Stimulated activated CD8-positive, alpha-beta memory T cell treated with anti-CD3 and anti-CD28 coated beads, Interleukin-15, amount 100 ng/mL, for 4 hours (primary cell): ENCODE measurements around the gene MBNL1.

ENCODE experiments used
- DNase-seq, 2 donors: peaks; one replicate each; pipeline ENCODE4 v3.0.0-alpha.2; 2020; ENCODE audit warnings: low read depth in 2 of 2

The MBNL1 gene

GRCh38 chr3:152276681-152277080 is 8.0 kb downstream of the MBNL1 start:
- no peak for DNase-seq

- DNase-seq: no peak
Measured at GRCh38 chr3:152277198-152277597, 8.5 kb downstream of the MBNL1 start.

GRCh38 chr3:152278756-152279427 is 10.2 kb downstream of the MBNL1 start:
- DNase-seq: no peak

GRCh38 chr3:152279479-152279878 is 10.8 kb downstream of the MBNL1 start:
- no peak for DNase-seq

- no peak for DNase-seq
Measured at GRCh38 chr3:152280539-152280938, 11.8 kb downstream of the MBNL1 start.

- DNase-seq: no peak
Measured at GRCh38 chr3:152281133-152281713, 12.5 kb downstream of the MBNL1 start.

GRCh38 chr3:152282813-152283212 is 14.1 kb downstream of the MBNL1 start:
- DNase-seq: no peak

- DNase-seq: no peak
Measured at GRCh38 chr3:152283492-152284381, 15.0 kb downstream of the MBNL1 start.

GRCh38 chr3:152284906-152285305 is 16.2 kb downstream of the MBNL1 start:
- DNase-seq: no peak

GRCh38 chr3:152285509-152285908 is 16.8 kb downstream of the MBNL1 start:
- DNase-seq: no peak

GRCh38 chr3:152287898-152288576 is 19.3 kb downstream of the MBNL1 start:
- DNase-seq: no peak

- DNase-seq: no peak
Measured at GRCh38 chr3:152288681-152289080, 20.0 kb downstream of the MBNL1 start.

- DNase-seq: no peak
Measured at GRCh38 chr3:152289708-152290107, 21.0 kb downstream of the MBNL1 start.

- no peak for DNase-seq
Measured at GRCh38 chr3:152290374-152290773, 21.6 kb downstream of the MBNL1 start.

- no peak for DNase-seq
Measured at GRCh38 chr3:152291238-152291637, 22.5 kb downstream of the MBNL1 start.

GRCh38 chr3:152291649-152292066 is 22.9 kb downstream of the MBNL1 start:
- no peak for DNase-seq

GRCh38 chr3:152292366-152292765 is 23.6 kb downstream of the MBNL1 start:
- DNase-seq: no peak

- DNase-seq: no peak
Measured at GRCh38 chr3:152293347-152294006, 24.7 kb downstream of the MBNL1 start.

- no peak for DNase-seq
Measured at GRCh38 chr3:152295344-152295743, 26.6 kb downstream of the MBNL1 start.

GRCh38 chr3:152295806-152296205 is 27.1 kb downstream of the MBNL1 start:
- DNase-seq: no peak

GRCh38 chr3:152296382-152296781 is 27.7 kb downstream of the MBNL1 start:
- DNase-seq: no peak

GRCh38 chr3:152296971-152297370 is 28.2 kb downstream of the MBNL1 start:
- no peak for DNase-seq
